Epithelial cell of proximal tubule (primary cell): ENCODE results near the gene RUNDC3A. TPM values are rescaled to one million over a fixed set of nuclear protein-coding genes. Genes with fewer than 3 reads are reported as not detected.

ENCODE experiments used
- DNase-seq: peaks from one replicate; pipeline ENCODE4 v3.0.0-alpha.2; 2011; ENCODE audit warnings: low read depth
- H3K4me3 ChIP-seq: 2 replicates; pipeline ENCODE4 v1.5.1; 2011; ENCODE audit warnings: low read depth, mild to moderate bottlenecking, low read length
- total RNA-seq: library from RNA; depleted of rRNA; stranded (reverse); fragments of >200 nt; gene quantifications from 2 replicates; pipeline ENCODE4 v1.2.3, GENCODE V29; 2015
- TF ChIP-seq, protein P1 (sequence below): conservative IDR thresholded peaks from 2 replicates; pipeline ENCODE4 v1.5.1; 2012; ENCODE audit warnings: low read depth, mild to moderate bottlenecking, low read length

RUNDC3A gene
- total RNA-seq, 1 donor from 2014 or later: 2.2 TPM

DNA sequence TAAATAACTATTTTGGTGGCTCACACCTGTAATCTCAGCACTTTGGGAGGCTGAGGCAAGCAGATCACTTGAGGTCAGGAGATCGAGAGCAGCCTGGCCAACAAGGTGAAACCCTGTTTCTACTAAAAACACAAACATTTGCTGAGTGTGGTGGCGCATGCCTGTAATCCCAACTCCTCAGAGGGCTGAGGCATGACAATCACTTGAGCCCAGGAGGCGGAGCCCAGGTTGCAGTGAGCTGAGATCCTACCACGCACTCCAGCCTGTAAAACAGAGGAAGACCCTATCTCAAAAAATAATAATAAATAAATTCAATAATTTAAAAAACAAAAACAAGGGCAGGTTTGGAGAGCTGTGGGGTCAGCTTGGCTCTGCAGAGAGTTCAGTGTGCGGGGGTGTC, 34.8 kb upstream of the RUNDC3A start:
- DNase-seq: no peak
- TF ChIP-seq, protein P1, sequence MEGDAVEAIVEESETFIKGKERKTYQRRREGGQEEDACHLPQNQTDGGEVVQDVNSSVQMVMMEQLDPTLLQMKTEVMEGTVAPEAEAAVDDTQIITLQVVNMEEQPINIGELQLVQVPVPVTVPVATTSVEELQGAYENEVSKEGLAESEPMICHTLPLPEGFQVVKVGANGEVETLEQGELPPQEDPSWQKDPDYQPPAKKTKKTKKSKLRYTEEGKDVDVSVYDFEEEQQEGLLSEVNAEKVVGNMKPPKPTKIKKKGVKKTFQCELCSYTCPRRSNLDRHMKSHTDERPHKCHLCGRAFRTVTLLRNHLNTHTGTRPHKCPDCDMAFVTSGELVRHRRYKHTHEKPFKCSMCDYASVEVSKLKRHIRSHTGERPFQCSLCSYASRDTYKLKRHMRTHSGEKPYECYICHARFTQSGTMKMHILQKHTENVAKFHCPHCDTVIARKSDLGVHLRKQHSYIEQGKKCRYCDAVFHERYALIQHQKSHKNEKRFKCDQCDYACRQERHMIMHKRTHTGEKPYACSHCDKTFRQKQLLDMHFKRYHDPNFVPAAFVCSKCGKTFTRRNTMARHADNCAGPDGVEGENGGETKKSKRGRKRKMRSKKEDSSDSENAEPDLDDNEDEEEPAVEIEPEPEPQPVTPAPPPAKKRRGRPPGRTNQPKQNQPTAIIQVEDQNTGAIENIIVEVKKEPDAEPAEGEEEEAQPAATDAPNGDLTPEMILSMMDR: no peak
- H3K4me3 ChIP-seq: no peak overlapping the region

DNA sequence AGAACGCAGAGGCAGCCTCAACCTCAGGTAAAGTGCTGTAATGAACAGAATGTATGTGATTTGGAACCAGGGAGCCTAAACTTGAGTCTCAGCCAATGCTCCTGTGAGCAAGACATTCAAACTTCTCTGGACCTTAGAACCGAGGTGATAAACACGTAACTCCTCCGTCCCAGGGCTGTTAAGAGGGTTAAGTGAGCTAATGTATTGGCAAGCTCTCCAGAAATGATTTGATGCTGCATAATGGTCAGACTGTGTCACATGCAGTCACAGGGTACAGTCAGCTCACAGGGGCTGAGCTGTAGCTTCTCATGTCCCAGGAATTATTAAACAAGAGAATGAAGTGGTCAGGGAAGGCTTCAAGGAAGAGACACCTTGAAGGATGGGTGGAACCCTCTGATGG, 30.4 kb upstream of the RUNDC3A start:
- TF ChIP-seq, protein P1: no peak
- no peak overlapping the region for H3K4me3 ChIP-seq
- DNase-seq: peak; percentile 23

GRCh38 chr17:44279346-44279665, 29.1 kb upstream of the RUNDC3A start:
- TF ChIP-seq, protein P1: no peak
- DNase-seq: no peak

DNA sequence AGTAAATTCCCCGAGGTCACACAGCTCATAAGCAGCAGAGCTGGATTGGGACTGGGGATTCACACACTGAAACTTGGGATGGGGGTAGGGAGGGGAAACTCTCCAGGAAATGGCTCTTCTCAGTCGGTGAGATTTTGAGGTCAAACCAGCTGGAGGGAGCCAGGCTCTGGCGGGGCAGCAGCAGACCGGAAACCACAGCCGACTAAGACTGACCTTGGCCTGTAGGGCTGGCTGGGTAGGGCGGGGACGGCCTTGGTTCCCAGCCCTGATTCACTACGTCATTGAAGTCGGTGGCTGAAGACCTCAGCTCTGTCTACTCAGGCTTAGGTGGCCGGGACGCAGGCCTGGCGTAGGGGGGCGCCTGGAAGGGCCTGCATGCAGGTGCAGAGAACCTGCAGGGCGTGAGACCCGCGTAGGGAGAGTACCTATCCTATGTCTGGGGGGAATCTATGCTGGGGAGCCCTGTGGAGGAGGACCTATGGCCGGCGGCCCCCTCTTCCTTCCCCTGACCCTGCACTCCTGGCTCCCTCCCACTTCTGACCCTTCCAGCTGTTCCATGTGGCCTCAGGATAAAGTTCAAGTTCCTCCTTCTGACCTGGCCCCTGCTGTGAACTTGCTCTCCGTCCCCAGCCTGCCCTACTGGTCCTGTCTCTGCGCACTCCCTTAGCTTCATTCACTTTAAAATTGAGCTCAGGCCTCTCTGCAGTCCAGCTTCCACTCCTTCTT, 28.6 kb upstream of the RUNDC3A start:
- peak; percentile 48 for DNase-seq
- H3K4me3 ChIP-seq: no peak overlapping the region
- TF ChIP-seq, protein P1: no peak

More at GRCh38 chr17:44279346-44279665, 29.1 kb upstream of the RUNDC3A start:
- no peak overlapping the region for H3K4me3 ChIP-seq

DNA sequence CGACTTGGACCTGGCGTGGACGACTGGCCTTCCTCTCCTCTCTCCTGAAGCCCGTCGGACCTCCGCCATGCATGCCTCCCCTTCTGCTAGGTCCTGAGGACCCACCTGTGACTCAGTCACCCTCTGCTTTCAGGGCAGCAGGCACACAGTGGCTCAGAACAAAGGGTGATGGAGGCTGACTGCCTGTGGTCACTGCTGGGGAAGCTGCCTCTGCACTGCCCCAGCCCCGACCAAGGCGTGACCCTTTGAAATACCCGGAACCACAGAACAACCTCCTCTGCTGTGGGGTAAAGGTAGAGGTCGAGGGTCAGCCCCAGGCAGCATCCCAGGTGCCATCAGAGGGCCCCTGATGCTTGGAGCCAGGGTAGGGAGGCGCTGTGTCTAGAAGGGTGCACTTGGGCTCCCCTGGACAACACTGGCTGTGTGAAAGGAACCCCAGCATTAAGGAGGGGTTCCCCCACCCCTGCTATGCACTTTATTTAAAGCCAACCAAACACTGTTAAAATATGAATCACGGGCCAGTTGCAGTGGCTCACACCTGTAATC, 27.9 kb upstream of the RUNDC3A start:
- no peak overlapping the region for H3K4me3 ChIP-seq
- TF ChIP-seq, protein P1: no peak
- no peak for DNase-seq

- no peak overlapping the region for H3K4me3 ChIP-seq
- TF ChIP-seq, protein P1: no peak
- no peak for DNase-seq
Measured at GRCh38 chr17:44281570-44281969, 26.8 kb upstream of the RUNDC3A start.

DNA sequence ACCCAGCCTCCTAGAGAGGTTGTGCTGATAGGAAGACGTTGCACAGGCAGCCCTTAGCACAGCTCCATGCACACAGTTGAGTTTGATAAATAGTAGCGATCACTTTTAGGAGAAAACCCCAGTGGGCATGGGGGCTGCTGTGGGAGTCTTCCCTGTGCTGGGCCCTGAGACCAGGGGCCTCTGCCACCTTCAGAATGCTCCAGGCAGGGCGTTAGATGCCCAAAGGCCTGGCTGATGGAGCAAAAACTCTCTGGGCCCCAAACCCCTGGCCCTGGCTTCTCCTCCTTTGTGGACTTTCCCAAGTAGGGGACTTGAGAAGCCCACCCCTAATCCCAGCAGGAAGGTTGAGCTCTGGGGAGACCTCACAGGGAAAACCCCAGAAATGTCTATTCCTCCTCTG, 26.1 kb upstream of the RUNDC3A start:
- TF ChIP-seq, protein P1: no peak
- no peak overlapping the region for H3K4me3 ChIP-seq
- DNase-seq: no peak
